ENCODE results near the gene SSRP1.
"Not testable (repeated sequence)": the region's sequence is repeated elsewhere in the genome, so short reads cannot be mapped to it uniquely, and the experiment has no call there.

Gene SSRP1

GRCh38 chr11:57358991-57359390, 23.3 kb upstream of the SSRP1 start:
- DNase-seq, result no peak

GRCh38 chr11:57358543-57358961, 22.9 kb upstream of the SSRP1 start:
- peak; percentile 60 to 79 (median 60) for DNase-seq

- peak; percentile 31 to 62 (median 46) for DNase-seq
Observed at GRCh38 chr11:57357856-57358255, 22.2 kb upstream of the SSRP1 start.

DNA sequence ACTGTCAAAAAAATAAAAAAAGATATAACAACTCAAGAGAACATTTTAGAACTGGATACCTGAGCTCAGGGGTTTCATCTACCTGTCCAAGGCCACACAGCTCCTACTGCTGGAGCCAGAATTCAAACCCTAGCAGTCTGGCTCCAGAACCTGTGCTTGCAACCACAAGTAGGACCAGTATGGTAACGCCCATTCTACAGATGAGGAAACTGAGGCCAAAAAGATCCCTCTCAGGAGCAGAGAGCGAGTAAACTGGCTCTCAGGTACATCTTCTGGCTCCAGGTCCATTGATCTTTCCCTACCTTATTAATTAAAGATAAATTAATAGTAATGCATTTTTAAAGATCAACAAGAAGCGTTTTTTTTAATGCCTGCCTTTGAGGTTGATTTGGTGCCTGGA, 21.6 kb upstream of the SSRP1 start:
- no peak for DNase-seq

DNA sequence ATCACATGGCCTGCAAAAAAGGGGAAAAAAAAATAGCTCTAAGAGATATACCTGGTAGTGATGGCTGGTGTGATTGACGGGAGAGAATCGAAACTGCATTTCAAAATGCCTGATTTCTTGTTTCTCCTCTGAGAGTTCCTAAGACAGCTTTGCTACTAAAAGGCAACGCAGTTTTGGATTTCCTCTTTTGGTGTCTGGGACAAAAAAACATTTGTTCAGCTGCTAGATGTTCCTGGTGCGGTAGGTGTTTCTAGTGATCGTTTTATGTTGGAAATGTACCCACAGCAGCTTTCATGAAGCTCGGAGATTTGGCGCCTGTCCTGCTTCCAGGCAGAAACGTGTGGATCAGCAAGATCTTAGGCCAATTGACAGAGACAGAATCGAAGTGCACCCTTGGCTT, 20.6 kb upstream of the SSRP1 start:
- DNase-seq, result peak; percentile 34 to 52 (median 45)

DNA sequence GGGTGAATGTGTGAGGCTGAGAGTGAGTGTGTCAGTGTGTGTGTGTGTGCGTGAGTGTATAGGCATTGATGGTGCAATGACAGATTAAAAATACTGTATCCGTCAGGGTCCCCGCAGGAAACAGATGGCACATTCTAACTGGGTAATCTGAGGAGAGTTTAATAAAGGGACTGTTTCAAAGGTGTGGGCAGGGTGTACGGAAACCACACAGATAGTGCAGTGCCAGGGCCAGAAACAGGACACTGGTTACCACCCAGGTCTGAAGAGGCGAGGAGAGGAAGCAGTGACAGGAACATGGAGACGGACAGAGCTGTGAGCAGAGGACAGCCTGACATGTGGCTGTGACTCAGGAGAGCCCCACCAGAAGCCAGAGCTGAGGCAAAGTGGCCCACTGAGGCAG, 19.0 kb upstream of the SSRP1 start:
- peak; percentile 41 to 66 (median 66) for DNase-seq

DNA sequence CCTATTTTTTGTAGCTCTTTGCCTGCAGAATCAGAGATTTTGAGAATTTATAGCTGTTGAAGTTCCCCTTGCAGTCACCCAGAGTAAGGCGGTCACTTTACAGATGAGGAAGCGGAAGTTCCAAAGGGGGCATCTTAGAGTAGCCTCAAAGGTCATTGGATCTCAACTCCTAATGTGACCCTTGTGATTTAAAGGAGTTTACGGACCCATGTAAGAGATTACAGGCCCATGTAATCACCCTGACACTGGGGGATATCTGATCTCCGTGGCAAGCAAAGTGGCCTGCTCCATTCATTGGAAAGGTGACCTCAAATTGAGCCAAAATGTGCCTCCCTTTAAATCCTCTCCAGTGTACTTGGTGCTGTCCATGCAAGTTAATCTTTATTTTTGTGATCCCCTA, 18.2 kb upstream of the SSRP1 start:
- DNase-seq, result peak; percentile 61 to 72 (median 63)

GRCh38 chr11:57353446-57353845, 17.8 kb upstream of the SSRP1 start:
- no peak for DNase-seq

GRCh38 chr11:57353036-57353435, 17.3 kb upstream of the SSRP1 start:
- no peak for DNase-seq

- DNase-seq, result peak; percentile 56 to 78 (median 68)
Observed at GRCh38 chr11:57349491-57350274, 14.0 kb upstream of the SSRP1 start.

DNA sequence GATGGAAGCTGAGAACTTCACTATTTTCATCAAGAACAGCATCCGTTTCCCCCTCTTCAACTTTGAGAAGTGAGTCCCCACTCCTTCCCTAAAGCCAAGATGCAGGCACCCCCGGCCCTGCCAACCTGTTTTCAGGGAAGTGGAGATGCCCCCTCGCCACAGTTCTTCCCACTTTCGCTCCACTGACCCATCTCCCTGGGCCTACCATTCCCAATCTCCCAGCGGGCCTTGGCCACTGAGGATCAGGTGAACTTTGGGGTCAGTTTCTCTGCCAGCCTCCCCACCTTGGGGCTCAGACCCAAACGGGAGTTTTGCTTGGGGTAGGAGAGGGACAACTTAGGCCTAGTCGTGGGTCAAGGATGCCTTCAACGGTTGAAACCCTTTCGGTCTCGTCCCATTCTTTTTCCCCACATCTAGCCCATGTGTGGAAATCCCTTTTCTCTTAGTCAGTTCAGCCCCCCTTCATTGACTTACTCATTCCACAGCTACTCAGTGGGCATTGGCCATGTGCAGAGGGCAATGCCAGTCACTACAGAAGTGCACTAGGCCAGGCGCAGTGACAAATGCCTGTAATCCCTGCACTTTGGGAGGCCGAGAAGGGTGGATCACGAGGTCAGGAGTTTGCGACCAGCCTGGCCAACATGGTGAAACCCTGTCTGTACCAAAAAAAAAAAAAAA, 13.1 kb upstream of the SSRP1 start:
- peak; percentile 24 to 54 (median 37) for DNase-seq

DNA sequence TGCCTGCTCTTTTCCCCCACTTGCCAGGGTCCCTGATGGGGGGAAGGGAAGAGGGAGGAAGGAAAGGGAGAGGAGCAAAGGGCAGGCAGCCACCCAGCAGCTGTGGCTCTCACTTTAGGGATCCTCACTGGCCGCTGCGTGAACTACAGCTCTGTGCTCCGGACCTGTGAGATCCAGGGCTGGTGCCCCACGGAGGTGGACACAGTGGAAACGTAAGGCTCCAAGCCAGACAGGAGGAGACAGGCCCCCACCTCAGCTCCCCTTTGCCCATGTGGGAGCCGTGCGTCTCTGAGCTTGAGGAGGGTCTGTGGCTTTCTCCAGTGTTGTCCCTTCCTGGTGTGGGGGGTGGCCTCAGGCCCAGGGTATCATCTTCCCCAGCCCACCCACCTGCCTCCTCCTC, 12.4 kb upstream of the SSRP1 start:
- no peak for DNase-seq

GRCh38 chr11:57347336-57347735, 11.6 kb upstream of the SSRP1 start:
- DNase-seq, result no peak

GRCh38 chr11:57345555-57346211, 10.0 kb upstream of the SSRP1 start:
- peak; percentile 77 to 86 (median 85) for DNase-seq

GRCh38 chr11:57344826-57345225, 9.1 kb upstream of the SSRP1 start:
- no peak for DNase-seq

- DNase-seq, result no peak
Observed at GRCh38 chr11:57343825-57344224, 8.1 kb upstream of the SSRP1 start.

GRCh38 chr11:57342702-57343101, 7.0 kb upstream of the SSRP1 start:
- DNase-seq, result no peak

- DNase-seq, result no peak
Observed at GRCh38 chr11:57341250-57341808, 5.6 kb upstream of the SSRP1 start.

- no peak for DNase-seq
Observed at GRCh38 chr11:57340039-57340615, 4.4 kb upstream of the SSRP1 start.

DNA sequence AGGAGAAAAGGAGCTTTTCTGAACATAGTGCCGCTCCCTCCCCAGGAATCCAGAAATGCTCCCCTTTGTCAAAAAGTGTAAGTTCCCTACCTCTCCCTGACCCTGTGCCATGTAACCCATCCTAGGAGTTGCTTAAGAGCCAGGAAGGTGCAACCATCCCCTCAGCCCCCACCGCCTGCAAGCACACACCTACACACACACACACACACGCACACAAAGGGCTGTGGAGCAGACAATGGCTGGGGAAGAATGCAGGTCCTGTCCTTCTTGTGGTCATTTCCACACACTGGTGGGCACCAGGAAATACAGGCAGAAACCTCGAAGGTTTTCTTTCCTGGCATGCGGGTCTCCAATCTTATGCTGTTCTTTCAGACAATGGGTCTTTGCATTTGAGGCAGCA, 3.6 kb upstream of the SSRP1 start:
- no peak for DNase-seq

GRCh38 chr11:57338142-57338541, 2.5 kb upstream of the SSRP1 start, which contains the start of gene P2RX3:
Gene P2RX3 (plus strand): TSS chr11:57338352. CDS start chr11:57338551, 199 bp downstream.
- DNase-seq, result no peak

DNA sequence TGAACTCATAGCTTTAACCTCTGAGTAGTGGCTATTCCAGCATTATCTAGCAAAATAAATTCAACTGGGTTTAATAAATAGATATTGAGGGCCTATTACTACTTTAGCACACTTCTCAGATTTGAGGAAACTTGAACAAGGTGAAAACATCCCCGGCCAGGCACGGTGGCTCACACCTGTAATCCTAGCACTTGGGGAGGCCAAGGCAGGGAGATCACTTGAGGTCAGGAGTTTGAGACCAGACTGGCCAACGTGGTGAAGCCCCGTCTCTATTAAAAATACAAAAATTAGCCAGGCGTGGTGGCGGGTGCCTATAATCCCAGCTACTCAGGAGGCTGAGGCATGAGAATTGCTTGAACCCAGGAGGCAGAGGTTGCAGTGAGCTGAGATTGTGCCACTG, 1.2 kb upstream of the SSRP1 start:
- not testable (repeated sequence) for DNase-seq

GRCh38 chr11:57336111-57336666, 497 bp upstream of the SSRP1 start:
- DNase-seq, result no peak

Measured in suppressor macrophage treated with lipopolysaccharide for 1 hour (primary cell).